HG03066 (cell line): ENCODE measurements around the gene NPAP1.
"Not testable (repeated sequence)": the region's sequence is repeated elsewhere in the genome, so short reads cannot be mapped to it uniquely, and the experiment has no call there.

Experiments
- ATAC-seq: cut with Tn5 transposase; IDR thresholded peaks from one replicate; pipeline ENCODE4 v1.9.1; 2021; ENCODE audit warnings: low read depth; ENCODE audit not compliant: unreplicated experiment

NPAP1 gene, protein sequence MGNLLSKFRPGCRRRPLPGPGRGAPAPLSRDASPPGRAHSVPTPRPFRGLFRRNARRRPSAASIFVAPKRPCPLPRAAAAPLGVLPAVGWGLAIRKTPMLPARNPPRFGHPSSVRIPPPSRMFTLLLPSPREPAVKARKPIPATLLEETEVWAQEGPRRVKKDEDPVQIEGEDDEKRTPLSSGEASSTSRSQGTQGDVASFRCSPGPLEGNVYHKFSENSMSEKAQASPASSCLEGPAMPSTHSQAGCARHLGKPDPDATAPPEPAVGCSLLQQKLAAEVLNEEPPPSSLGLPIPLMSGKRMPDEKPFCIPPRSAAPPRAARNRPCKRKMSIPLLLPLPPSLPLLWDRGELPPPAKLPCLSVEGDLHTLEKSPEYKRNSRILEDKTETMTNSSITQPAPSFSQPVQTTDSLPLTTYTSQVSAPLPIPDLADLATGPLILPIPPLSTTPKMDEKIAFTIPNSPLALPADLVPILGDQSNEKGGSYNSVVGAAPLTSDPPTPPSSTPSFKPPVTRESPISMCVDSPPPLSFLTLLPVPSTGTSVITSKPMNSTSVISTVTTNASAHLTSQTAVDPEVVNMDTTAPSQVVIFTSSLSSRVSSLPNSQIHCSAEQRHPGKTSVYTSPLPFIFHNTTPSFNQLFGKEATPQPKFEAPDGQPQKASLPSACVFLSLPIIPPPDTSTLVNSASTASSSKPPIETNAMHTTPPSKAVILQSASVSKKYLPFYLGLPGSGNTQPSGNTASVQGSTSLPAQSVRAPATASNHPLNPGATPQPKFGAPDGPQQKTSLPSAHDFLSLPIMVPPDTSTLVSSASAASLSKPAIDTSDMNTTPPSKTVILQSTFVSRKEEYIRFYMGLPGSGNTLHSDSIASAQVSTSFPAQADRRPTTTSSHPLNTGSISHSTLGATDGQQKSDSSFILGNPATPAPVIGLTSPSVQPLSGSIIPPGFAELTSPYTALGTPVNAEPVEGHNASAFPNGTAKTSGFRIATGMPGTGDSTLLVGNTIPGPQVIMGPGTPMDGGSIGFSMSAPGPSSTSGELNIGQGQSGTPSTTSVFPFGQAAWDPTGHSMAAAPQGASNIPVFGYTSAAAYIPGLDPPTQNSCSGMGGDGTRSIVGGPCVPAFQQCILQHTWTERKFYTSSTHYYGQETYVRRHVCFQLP

GRCh38 chr15:24675332-24676144 lies at the start of gene NPAP1:
Gene NPAP1, plus strand, starts transcription at chr15:24675775. Its CDS starts 93 bp downstream, at chr15:24675868.
- no peak for ATAC-seq

- no peak for ATAC-seq
Observed at GRCh38 chr15:24627443-24627842, 48.1 kb upstream of the NPAP1 start.

GRCh38 chr15:24633082-24633481 lies 42.5 kb upstream of the NPAP1 start:
- no peak for ATAC-seq

DNA sequence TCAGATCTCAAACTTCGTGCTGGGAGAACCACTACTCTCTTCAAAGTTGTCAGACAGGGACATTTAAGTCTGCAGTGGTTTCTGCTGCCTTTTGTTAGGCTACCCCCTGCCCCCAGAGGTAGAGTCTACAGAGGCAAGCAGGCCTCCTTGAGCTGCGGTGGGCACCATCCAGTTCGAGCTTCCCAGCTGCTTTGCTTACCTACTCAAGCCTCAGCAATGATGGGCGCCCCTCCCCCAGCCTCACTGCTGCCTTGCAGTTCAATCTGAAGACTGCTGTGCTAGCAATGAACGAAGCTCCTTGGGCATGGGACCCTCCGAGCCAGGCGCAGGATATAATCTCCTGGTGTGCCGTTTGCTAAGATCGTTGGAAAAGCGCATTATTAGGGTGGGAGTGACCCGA lies 36.2 kb upstream of the NPAP1 start:
- not testable (repeated sequence) for ATAC-seq

GRCh38 chr15:24645627-24646026 lies 29.9 kb upstream of the NPAP1 start:
- no peak for ATAC-seq

- no peak for ATAC-seq
Observed at GRCh38 chr15:24659622-24660021, 16.0 kb upstream of the NPAP1 start.

DNA sequence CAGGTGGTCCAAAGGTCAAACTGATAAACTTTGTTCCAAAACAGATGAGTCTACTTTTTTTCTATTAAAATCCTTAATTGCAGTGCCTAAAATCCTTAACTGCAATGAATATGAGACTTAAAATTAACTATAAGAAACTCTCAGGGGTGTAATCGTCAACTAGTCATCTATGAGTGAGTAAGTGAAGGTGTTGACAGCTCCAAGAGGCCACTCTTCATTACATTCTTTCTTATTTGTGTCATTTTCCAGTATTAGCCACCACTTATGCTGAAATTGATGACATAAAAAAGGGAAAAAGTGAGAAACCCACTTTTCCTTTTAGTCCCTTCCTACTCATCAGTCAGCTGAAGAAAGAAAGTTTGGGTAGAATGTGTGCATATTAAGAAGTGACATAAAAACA lies 12.6 kb upstream of the NPAP1 start:
- no peak for ATAC-seq

- no peak for ATAC-seq
Observed at GRCh38 chr15:24676431-24676830, 856 bp downstream of the NPAP1 start.

DNA sequence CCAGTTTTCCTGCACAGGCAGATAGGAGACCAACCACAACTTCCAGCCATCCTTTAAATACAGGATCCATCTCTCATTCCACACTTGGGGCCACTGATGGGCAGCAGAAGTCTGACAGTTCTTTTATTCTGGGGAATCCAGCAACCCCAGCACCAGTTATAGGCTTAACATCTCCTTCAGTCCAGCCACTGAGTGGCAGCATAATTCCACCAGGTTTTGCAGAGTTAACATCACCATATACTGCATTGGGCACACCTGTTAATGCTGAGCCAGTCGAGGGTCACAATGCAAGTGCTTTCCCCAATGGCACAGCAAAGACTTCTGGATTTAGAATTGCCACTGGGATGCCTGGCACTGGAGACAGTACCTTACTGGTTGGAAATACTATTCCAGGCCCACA lies 2.9 kb downstream of the NPAP1 start:
- no peak for ATAC-seq

DNA sequence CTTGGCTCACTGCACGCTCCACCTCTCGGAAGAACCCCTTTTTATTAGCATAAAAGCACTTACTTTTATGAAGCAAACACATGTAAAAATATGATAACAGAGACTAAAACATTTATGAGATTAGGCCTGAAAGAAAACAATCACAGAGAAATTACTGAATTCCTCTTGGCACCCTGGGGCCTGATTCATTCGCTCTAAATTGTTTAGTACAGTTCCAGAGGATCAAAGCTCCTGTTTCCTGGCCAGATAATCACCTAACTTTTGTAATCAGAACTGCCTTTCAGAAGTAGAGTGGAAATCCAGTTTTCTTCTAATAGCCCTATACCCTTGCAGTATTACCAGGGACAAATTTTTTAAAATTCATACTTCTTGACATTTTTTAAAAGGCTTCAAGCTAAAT lies 6.4 kb downstream of the NPAP1 start:
- no peak for ATAC-seq

DNA sequence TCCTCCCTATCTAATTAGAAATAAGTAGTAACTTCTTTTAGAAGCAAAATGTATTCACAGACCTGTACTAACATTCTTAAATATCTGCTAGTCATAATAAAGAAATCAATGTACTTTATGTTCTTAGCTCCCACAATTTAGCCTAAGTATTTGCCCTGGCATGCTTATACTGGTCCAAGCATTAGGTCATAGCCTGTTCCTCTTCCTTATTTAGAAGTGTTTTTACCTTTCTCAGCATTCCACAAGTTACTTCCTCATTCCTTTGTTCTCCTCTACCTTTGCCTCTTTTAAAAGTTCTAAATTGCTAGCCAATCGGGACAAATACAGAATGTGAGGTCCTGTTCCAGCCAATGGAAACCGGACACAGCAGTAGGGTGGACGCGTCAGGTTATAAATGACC lies 7.3 kb downstream of the NPAP1 start:
- not testable (repeated sequence) for ATAC-seq

DNA sequence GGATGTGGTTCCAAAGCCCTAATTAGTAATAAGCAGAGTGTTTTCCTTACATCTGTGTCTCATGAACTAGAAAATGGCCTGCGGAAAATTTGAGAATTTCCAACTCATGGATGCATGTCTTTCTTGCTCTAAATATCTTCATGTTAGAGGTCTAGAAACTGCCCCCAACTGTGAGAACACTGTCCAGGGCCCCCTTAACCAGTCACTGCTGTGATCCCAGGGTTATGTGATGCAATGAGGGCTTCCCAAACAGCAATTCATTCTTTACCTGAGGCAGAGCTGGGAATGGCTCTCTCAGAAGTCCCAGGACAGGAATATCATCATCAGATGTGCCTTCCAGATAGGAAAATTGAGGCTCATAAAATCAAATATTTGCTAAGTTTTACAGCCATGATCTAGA lies 8.2 kb downstream of the NPAP1 start:
- no peak for ATAC-seq

GRCh38 chr15:24684313-24684712 lies 8.7 kb downstream of the NPAP1 start:
- no peak for ATAC-seq

- no peak for ATAC-seq
Observed at GRCh38 chr15:24696201-24696600, 20.6 kb downstream of the NPAP1 start.

GRCh38 chr15:24696842-24697241 lies 21.3 kb downstream of the NPAP1 start:
- no peak for ATAC-seq

- no peak for ATAC-seq
Observed at GRCh38 chr15:24718289-24719082, 42.9 kb downstream of the NPAP1 start.

- no peak for ATAC-seq
Observed at GRCh38 chr15:24729760-24730159, 54.2 kb downstream of the NPAP1 start.
